Body of pancreas (tissue), 4 donors: ENCODE data around the gene MYL7. TPM values are rescaled to one million over a fixed set of nuclear protein-coding genes. Genes with fewer than 3 reads are reported as not detected.

Source experiments
- ATAC-seq: fragments of 150-250 bp; one replicate; pipeline ENCODE4 v1.9.1; 2016
- DNase-seq, 4 donors: peaks; one replicate each; pipeline ENCODE4 v3.0.0-alpha.2; 2019
- H3K27ac ChIP-seq, 4 donors: fragments of 200-600 bp; sonication (generic); 1 replicate in 3 of 4; 2 replicates in 1 of 4; pipeline versions ENCODE4 v1.5.1 to v1.6.1; 2016 to 2019; ENCODE audit warnings: mild to moderate bottlenecking in 1 of 4, mixed read lengths in 1 of 4, moderate library complexity in 1 of 4
- H3K27me3 ChIP-seq, 2 donors: fragments of 200-600 bp; sonication (generic); one replicate each; pipeline ENCODE4 v1.6.0; 2016; ENCODE audit warnings: mild to moderate bottlenecking in 1 of 2
- H3K36me3 ChIP-seq, 2 donors: fragments of 200-600 bp; sonication (generic); replicated peaks in 1 of 2; 2 replicates each; pipeline ENCODE4 v1.5.1; 2016; ENCODE audit warnings: low read depth in 2 of 2; ENCODE audit not compliant: insufficient read depth in 1 of 2
- H3K4me1 ChIP-seq: fragments of 200-600 bp; sonication (generic); one replicate; pipeline ENCODE4 v1.6.0; 2016
- H3K4me3 ChIP-seq, 2 donors: fragments of 200-600 bp; sonication (generic); 1 replicate in 1 of 2; 2 replicates in 1 of 2; pipeline ENCODE4 v1.5.1; 2016 to 2019
- H3K9me3 ChIP-seq, 3 donors: fragments of 200-600 bp; sonication (generic); 1 replicate in 2 of 3; 2 replicates in 1 of 3; pipeline ENCODE4 v1.5.1; 2016
- CTCF ChIP-seq, 7 experiments: fragments of 450-650 bp in 4 of 7; fragments of 200-600 bp in 3 of 7; sonication (generic) in 3 of 7; IDR thresholded peaks; one replicate each; pipeline ENCODE4 v1.5.1; 2016 to 2019; ENCODE audit warnings: antibody characterized with exemption in 7 of 7
- POLR2A ChIP-seq, 3 donors: fragments of 450-650 bp; IDR thresholded peaks; one replicate each; pipeline ENCODE4 v1.6.1; 2016; ENCODE audit warnings: antibody characterized with exemption in 3 of 3, mild to moderate bottlenecking in 2 of 3
- WGBS, 2 donors: methylation state at CpG; one replicate each; pipeline ENCODE4 v1.1.5; 2017; 5-methylcytosine and 5-hydroxymethylcytosine counted together
- intact Hi-C: fragments of 100-400 bp; cut with DNase I; formaldehyde crosslinking; loops from one replicate; pipeline ENCODE4 v1.15.1; 2023
- total RNA-seq, 2 donors: library from RNA; depleted of rRNA; stranded (reverse); fragments of >200 nt; gene quantifications; one replicate each; pipeline ENCODE4 v1.1.0, GENCODE V29; 2016

The MYL7 gene
- total RNA-seq, 2 donors from 2014 or later: not detected

- Histone ChIP-seq H3K36me3 (no peaks in the 10 kb centered on the region), H3K27ac (no peak overlapping the region), H3K4me1 (peaks cover 17% of the 10 kb centered on the region), H3K27me3 (no peaks in the 10 kb centered on the region), H3K9me3 (no peaks in the 10 kb centered on the region), H3K4me3 (no peak overlapping the region)
- ATAC-seq: no peak
- TF ChIP-seq POLR2A (IDR thresholded peaks at IDR 0.05) (no peak), CTCF (IDR thresholded peaks at IDR 0.05) (no peak)
- intact Hi-C loops: no loop called here
- WGBS, 2 donors: 81 to 82% methylated on average over 13 to 14 of the region's 16 CpGs
- DNase-seq: peak in 1 of 4 donors; percentile 8
These were observed 10.1 kb upstream of the MYL7 start for GRCh38 chr7:44150966-44151941.

- Histone ChIP-seq H3K27ac (no peak overlapping the region), H3K27me3 (no peaks in the 10 kb centered on the region), H3K4me3 (no peak overlapping the region), H3K9me3 (no peaks in the 10 kb centered on the region), H3K36me3 (no peaks in the 10 kb centered on the region), H3K4me1 (peaks cover 22% of the 10 kb centered on the region)
- DNase-seq (peak in 1 of 4 donors; percentile 2), ATAC-seq (no peak)
- TF ChIP-seq POLR2A (IDR thresholded peaks at IDR 0.05) (no peak), CTCF (IDR thresholded peaks at IDR 0.05) (no peak)
- intact Hi-C loops: no loop called here
- WGBS, 2 donors: 63 to 73% methylated on average over 4 to 5 of the region's 5 CpGs
These were observed 9.3 kb upstream of the MYL7 start for GRCh38 chr7:44150466-44150832.

GRCh38 chr7:44149571-44150465 lies 8.7 kb upstream of the MYL7 start:
- Histone ChIP-seq H3K4me1 (peaks cover 22% of the 10 kb centered on the region), H3K36me3 (no peaks in the 10 kb centered on the region), H3K4me3 (no peak overlapping the region), H3K27me3 (no peaks in the 10 kb centered on the region), H3K9me3 (no peaks in the 10 kb centered on the region), H3K27ac (no peak overlapping the region)
- TF ChIP-seq POLR2A (IDR thresholded peaks at IDR 0.05) (no peak), CTCF (IDR thresholded peaks at IDR 0.05) (no peak)
- DNase-seq (peak in 1 of 4 donors; percentile 7), ATAC-seq (no peak)
- 78 to 81% methylated on average over 9 to 18 of the region's 18 CpGs for WGBS, 2 donors
- intact Hi-C loops: no loop called here

GRCh38 chr7:44148961-44149536 lies 7.9 kb upstream of the MYL7 start:
- intact Hi-C loops: no loop called here
- 68 to 74% methylated on average over 7 to 9 of the region's 9 CpGs for WGBS, 2 donors
- TF ChIP-seq CTCF (IDR thresholded peaks at IDR 0.05) (no peak), POLR2A (IDR thresholded peaks at IDR 0.05) (no peak)
- DNase-seq (peak in 1 of 4 donors; percentile 5), ATAC-seq (no peak)
- Histone ChIP-seq H3K27me3 (no peaks in the 10 kb centered on the region), H3K9me3 (no peaks in the 10 kb centered on the region), H3K4me1 (peaks cover 22% of the 10 kb centered on the region), H3K4me3 (no peak overlapping the region), H3K27ac (no peak overlapping the region), H3K36me3 (no peaks in the 10 kb centered on the region)
